T-cell (primary cell): Measurements from ENCODE around the gene PSTPIP1. TPM values are rescaled to one million over a fixed set of nuclear protein-coding genes. Genes with fewer than 3 reads are reported as not detected.

Experiments used
- ATAC-seq, 4 experiments: fragments of 200-7000 bp in 3 of 4; fragments of 150-1000 bp in 1 of 4; cut with Tn5 transposase; replicated peaks in 1 of 4; 1 replicate in 3 of 4; 2 replicates in 1 of 4; pipeline ENCODE4 v1.10.0; 2021; ENCODE audit warnings: moderate library complexity in 3 of 4, mild to moderate bottlenecking in 2 of 4, moderate number of reproducible peaks in 1 of 4
- CTCF ChIA-PET, 2 donors: fragments of 300-600 bp; sonication (Branson Sonifier 250); formaldehyde crosslinking; loops; one replicate each; lab custom pipeline; 2022; ENCODE audit warnings: antibody characterized with exemption in 2 of 2; lab: Charles Lee
- POLR2A ChIA-PET, 2 donors: fragments of 300-600 bp; sonication (Branson Sonifier 250); formaldehyde crosslinking; loops; one replicate each; lab custom pipeline; 2022; ENCODE audit warnings: antibody characterized with exemption in 2 of 2; lab: Charles Lee
- DNase-seq, 35 experiments: peaks; one replicate each; pipeline versions ENCODE4 v3.0.0 to v3.0.0-alpha.2; 2013 to 2023
- H3K27ac ChIP-seq: one replicate; pipeline ENCODE4 v1.5.1; 2013; ENCODE audit warnings: low read length
- H3K27me3 ChIP-seq, 2 experiments: replicated peaks in 1 of 2; 1 replicate in 1 of 2; 2 replicates in 1 of 2; pipeline versions ENCODE4 v1.6.1 to v1.7.0; 2013; ENCODE audit warnings: low read length in 1 of 2, mixed read lengths in 1 of 2; ENCODE audit not compliant: control insufficient read depth in 2 of 2, insufficient read depth in 2 of 2; ENCODE audit errors: extremely low read depth in 1 of 2
- H3K36me3 ChIP-seq, 2 donors: 1 replicate in 1 of 2; 2 replicates in 1 of 2; pipeline versions ENCODE4 v1.6.1 to v1.7.0; 2013; ENCODE audit warnings: low read length in 1 of 2; ENCODE audit not compliant: control insufficient read depth in 2 of 2, insufficient read depth in 1 of 2; ENCODE audit errors: extremely low read depth in 1 of 2
- H3K4me1 ChIP-seq, 2 experiments: 1 replicate in 1 of 2; 2 replicates in 1 of 2; pipeline versions ENCODE4 v1.6.1 to v1.7.0; 2013; ENCODE audit warnings: low read length in 2 of 2, mixed read lengths in 1 of 2; ENCODE audit not compliant: insufficient read depth in 2 of 2, control insufficient read depth in 1 of 2; ENCODE audit errors: extremely low read depth in 1 of 2
- H3K4me3 ChIP-seq, 2 donors: 1 replicate in 1 of 2; 2 replicates in 1 of 2; pipeline versions ENCODE4 v1.5.1 to v1.7.0; 2013; ENCODE audit warnings: mild to moderate bottlenecking in 2 of 2, low read length in 1 of 2, moderate library complexity in 1 of 2; ENCODE audit not compliant: control insufficient read depth in 1 of 2; ENCODE audit errors: extremely low read depth in 1 of 2
- H3K9me3 ChIP-seq: 2 replicates; pipeline ENCODE4 v1.7.0; 2013
- H3K27ac Mint-ChIP-seq, 2 donors: one replicate each; pipeline ENCODE4 v1.8.0; 2020 to 2021; ENCODE audit warnings: mild to moderate bottlenecking in 2 of 2, mixed read lengths in 2 of 2
- H3K27me3 Mint-ChIP-seq, 2 donors: one replicate each; pipeline ENCODE4 v1.8.0; 2021 to 2022; ENCODE audit warnings: mixed read lengths in 2 of 2
- H3K36me3 Mint-ChIP-seq: one replicate; pipeline ENCODE4 v1.8.0; 2021; ENCODE audit warnings: mixed read lengths
- H3K4me1 Mint-ChIP-seq, 3 donors: one replicate each; pipeline ENCODE4 v1.8.0; 2020 to 2022; ENCODE audit warnings: mixed read lengths in 3 of 3, mild to moderate bottlenecking in 1 of 3
- H3K4me3 Mint-ChIP-seq, 3 donors: one replicate each; pipeline ENCODE4 v1.8.0; 2020 to 2022; ENCODE audit warnings: mild to moderate bottlenecking in 3 of 3, mixed read lengths in 3 of 3, moderate library complexity in 3 of 3
- H3K9me3 Mint-ChIP-seq, 3 donors: one replicate each; pipeline ENCODE4 v1.8.0; 2020 to 2022; ENCODE audit warnings: mixed read lengths in 3 of 3
- WGBS: methylation state at CpG from one replicate; pipeline ENCODE4 v1.1.5; 2013; ENCODE audit warnings: missing lambda C conversion rate; ENCODE audit not compliant: insufficient coverage; 5-methylcytosine and 5-hydroxymethylcytosine counted together
- total RNA-seq, 35 experiments: library from RNA in 6 of 35; stranded (reverse) in 6 of 35; fragments of 120-200 nt in 1 of 35; gene quantifications; one replicate each; pipeline versions ENCODE4 v1.2.1 to v1.2.4 and lab custom pipeline; 2013 to 2026

Gene PSTPIP1
- total RNA-seq, 5 donors from 2014 or later (not counting 1 experiment from before 2014, with no cell fraction given), result 110 to 231 (median 180) TPM

DNA sequence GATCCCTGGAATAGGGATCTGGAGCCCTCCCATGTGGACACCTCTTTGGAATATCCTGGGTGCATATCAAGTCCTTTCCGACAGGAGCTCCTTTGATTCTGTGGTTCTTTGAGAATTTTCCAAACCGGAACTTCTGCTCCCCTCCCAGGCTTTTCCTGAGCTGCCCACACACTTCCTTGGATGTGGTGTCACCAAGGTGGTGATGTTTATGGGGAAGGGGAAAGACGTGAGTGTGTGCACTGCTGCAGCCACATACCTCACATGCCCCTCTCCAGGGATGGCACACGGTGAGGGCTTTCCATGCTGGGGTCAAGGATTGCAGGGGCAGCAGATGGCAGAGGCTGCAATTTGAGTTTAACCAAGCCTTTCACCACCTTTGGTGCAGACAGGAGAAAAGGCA, 27.9 kb upstream of the PSTPIP1 start:
- H3K4me1 Mint-ChIP-seq, result peaks cover 0 to 4% (median 0%) of the 10 kb centered on the region in 3 donors
- no peak overlapping the region for H3K27ac ChIP-seq
- ATAC-seq (no peak), DNase-seq (no peak)
- no peak overlapping the region for H3K4me3 Mint-ChIP-seq
- H3K36me3 ChIP-seq, result no peaks in the 10 kb centered on the region
- H3K9me3 Mint-ChIP-seq, result no peaks in the 10 kb centered on the region
- no peaks in the 10 kb centered on the region for H3K9me3 ChIP-seq
- no peak overlapping the region for H3K4me3 ChIP-seq
- ChIA-PET CTCF (no interaction called here), POLR2A (interaction anchor here in 1 of 2 donors (0.6 kb wide), 1 partner anchor 1613 kb away, joined by 4 read pairs; no protein-coding TSS in a partner anchor)
- no peak overlapping the region for H3K27ac Mint-ChIP-seq
- no peaks in the 10 kb centered on the region for H3K4me1 ChIP-seq
- H3K27me3 ChIP-seq, result peaks cover 0 to 13% of the 10 kb centered on the region in 2 experiments
- H3K27me3 Mint-ChIP-seq, result peaks cover 10 to 16% of the 10 kb centered on the region in 2 donors
- H3K36me3 Mint-ChIP-seq, result no peaks in the 10 kb centered on the region
- no CpG with 5 or more reads among the region's 4 CpGs for WGBS

DNA sequence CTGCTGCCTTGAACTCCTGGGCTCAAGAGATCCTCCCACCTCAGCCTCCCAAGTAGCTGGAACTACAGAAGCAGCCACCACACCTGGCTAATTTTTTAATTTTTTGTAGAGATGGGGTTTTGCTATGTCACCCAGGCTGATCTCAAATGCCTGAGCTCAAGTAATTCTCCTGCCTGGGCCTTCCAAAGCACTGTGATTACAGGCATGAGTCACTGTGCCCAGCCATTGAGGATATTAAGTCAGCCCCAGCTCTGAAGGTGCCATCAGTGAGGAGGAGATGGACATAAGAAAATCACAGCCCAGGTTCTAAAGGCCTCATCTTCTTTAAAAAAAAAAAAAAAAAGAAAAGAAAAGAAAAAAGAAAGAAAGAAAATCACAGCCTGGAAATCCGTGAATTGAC, 26.6 kb upstream of the PSTPIP1 start:
- peaks cover 6 to 8% of the 10 kb centered on the region in 2 donors for H3K27me3 Mint-ChIP-seq
- H3K9me3 Mint-ChIP-seq, result no peaks in the 10 kb centered on the region
- WGBS, result 100% methylated on average over 1 of the region's 1 CpG
- H3K36me3 Mint-ChIP-seq, result no peaks in the 10 kb centered on the region
- peaks cover 0 to 4% (median under 1%) of the 10 kb centered on the region in 3 donors for H3K4me1 Mint-ChIP-seq
- Histone ChIP-seq H3K4me1 (no peaks in the 10 kb centered on the region), H3K4me3 (no peak overlapping the region), H3K9me3 (no peaks in the 10 kb centered on the region), H3K36me3 (no peaks in the 10 kb centered on the region), H3K27me3 (peaks cover 0 to 13% of the 10 kb centered on the region in 2 experiments), H3K27ac (no peak overlapping the region)
- ATAC-seq (no peak), DNase-seq (no peak)
- no peak overlapping the region for H3K27ac Mint-ChIP-seq
- ChIA-PET CTCF (interaction anchor here in 1 of 2 donors (0.7 kb wide), 1 partner anchor 340 kb away, joined by 5 read pairs; no protein-coding TSS in a partner anchor), POLR2A (interaction anchor here in 1 of 2 donors (0.6 to 0.7 kb wide), 2 partner anchors 49 to 441 kb away, joined by 5 to 11 read pairs; no protein-coding TSS in a partner anchor)
- H3K4me3 Mint-ChIP-seq, result no peak overlapping the region

DNA sequence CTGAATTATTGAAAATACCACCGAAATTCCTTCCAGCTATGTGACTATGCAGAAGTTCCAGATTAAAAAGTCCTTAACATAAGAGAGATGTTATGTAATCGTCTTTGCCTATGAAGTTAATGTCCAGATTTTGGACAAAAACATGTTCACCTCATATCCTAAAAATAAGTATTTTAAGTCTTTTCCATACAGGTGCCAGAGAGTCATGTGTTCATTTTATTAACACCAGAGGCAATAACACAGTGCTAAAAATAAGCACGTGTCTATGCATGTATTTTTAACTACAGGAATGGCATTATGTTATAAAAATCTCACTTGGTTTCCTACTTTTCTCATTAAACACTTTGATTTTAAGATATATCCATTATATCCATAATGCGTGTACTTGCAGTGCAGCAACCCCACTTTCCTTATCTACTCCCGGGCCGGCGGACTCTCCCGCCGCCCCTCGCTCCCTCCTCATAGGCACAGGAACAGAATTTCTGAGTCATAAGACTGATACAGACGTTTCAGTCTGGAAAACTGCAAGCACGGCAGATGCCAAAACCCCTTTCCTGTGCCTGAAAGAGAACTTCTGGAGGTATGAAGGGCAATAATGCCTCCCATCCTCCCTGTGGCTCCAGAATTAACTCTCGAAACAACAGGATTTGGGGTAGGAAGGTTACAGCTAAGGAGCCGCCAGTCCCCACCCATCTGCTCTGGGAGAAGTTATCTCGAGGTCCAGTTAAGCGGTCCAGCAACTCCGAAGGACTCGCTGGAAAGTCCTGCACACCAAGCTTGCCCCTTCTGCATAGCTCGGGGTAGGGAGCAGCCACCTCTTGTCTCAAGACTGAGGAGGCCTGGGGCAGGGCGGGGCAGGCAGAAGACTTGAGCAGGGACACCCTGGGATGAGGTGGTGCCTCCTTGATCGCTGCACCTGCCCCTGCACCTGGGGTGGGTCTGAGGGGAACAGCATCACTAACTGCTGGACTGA, 22.3 kb upstream of the PSTPIP1 start:
- H3K27me3 ChIP-seq, result no peaks in the 10 kb centered on the region
- 86% methylated on average over 9 of the region's 21 CpGs for WGBS
- H3K27me3 Mint-ChIP-seq, result no peaks in the 10 kb centered on the region
- H3K4me1 Mint-ChIP-seq, result peaks cover 6 to 18% (median 11%) of the 10 kb centered on the region in 3 donors
- H3K27ac ChIP-seq, result no peak overlapping the region
- ATAC-seq (peak in 2 of 4 experiments; percentile 12 to 43), DNase-seq (no peak)
- POLR2A ChIA-PET, result no interaction called here
- no peak overlapping the region for H3K27ac Mint-ChIP-seq
- no peaks in the 10 kb centered on the region for H3K36me3 Mint-ChIP-seq
- no peaks in the 10 kb centered on the region for H3K36me3 ChIP-seq
- no peak overlapping the region for H3K4me3 Mint-ChIP-seq
- CTCF ChIA-PET, result interaction anchor here (0.6 to 1.4 kb wide), 9 partner anchors 14 to 571 kb away, joined by 3 to 7 read pairs (median 3); no protein-coding TSS in a partner anchor
- no peaks in the 10 kb centered on the region for H3K9me3 Mint-ChIP-seq
- no peak overlapping the region for H3K4me3 ChIP-seq
- peaks cover 0 to 5% of the 10 kb centered on the region in 2 experiments for H3K4me1 ChIP-seq
- H3K9me3 ChIP-seq, result no peaks in the 10 kb centered on the region

- Mint-ChIP-seq H3K4me1 (peaks cover 6 to 18% (median 14%) of the 10 kb centered on the region in 3 donors), H3K9me3 (no peaks in the 10 kb centered on the region), H3K27me3 (no peaks in the 10 kb centered on the region), H3K4me3 (no peak overlapping the region), H3K36me3 (no peaks in the 10 kb centered on the region), H3K27ac (no peak overlapping the region)
- POLR2A ChIA-PET, result no interaction called here
- Histone ChIP-seq H3K36me3 (no peaks in the 10 kb centered on the region), H3K27me3 (no peaks in the 10 kb centered on the region), H3K4me1 (peaks cover 0 to 5% of the 10 kb centered on the region in 2 experiments), H3K27ac (no peak overlapping the region), H3K4me3 (no peak overlapping the region), H3K9me3 (no peaks in the 10 kb centered on the region)
- no CpG with 5 or more reads among the region's 4 CpGs for WGBS
- CTCF ChIA-PET, result interaction anchor here (0.6 to 1.4 kb wide), 9 partner anchors 13 to 570 kb away, joined by 3 to 7 read pairs (median 3); no protein-coding TSS in a partner anchor
- ATAC-seq (peak; percentile 62 to 81 (median 73)), DNase-seq (peak; percentile 27 to 83 (median 58))
These were observed 21.6 kb upstream of the PSTPIP1 start for GRCh38 chr15:76973362-76973743.

DNA sequence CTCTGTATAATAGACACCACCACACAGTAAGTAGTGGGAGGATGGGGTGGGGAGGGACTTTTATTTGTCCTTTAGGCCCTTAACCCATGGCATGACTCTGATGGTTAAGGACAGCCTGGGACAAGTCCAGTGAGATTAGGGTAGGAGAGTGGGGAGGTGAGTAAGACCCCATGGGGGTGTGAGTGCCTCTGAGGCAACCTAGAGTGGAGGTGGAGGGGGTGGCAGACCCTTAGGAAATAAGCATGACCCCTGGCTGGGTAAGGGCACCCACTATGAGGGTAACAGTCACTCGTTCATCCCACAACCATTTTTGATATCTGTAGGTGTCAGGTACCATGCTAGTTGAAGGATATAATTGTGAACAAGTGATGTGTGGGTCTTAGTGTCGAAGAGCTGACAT, 21.0 kb upstream of the PSTPIP1 start:
- H3K27me3 ChIP-seq, result no peaks in the 10 kb centered on the region
- H3K9me3 Mint-ChIP-seq, result no peaks in the 10 kb centered on the region
- H3K4me3 Mint-ChIP-seq, result no peak overlapping the region
- H3K36me3 Mint-ChIP-seq, result no peaks in the 10 kb centered on the region
- no peaks in the 10 kb centered on the region for H3K27me3 Mint-ChIP-seq
- H3K36me3 ChIP-seq, result no peaks in the 10 kb centered on the region
- peaks cover 0 to 5% of the 10 kb centered on the region in 2 experiments for H3K4me1 ChIP-seq
- WGBS, result 100% methylated on average over 1 of the region's 2 CpGs
- ChIA-PET POLR2A (no interaction called here), CTCF (interaction anchor here (0.6 to 1.4 kb wide), 10 partner anchors 13 to 569 kb away, joined by 3 to 7 read pairs (median 3); no protein-coding TSS in a partner anchor)
- H3K9me3 ChIP-seq, result no peaks in the 10 kb centered on the region
- no peak for DNase-seq
- H3K27ac ChIP-seq, result no peak overlapping the region
- ATAC-seq, result no peak
- H3K4me3 ChIP-seq, result no peak overlapping the region
- H3K4me1 Mint-ChIP-seq, result peaks cover 6 to 18% (median 14%) of the 10 kb centered on the region in 3 donors
- H3K27ac Mint-ChIP-seq, result no peak overlapping the region

GRCh38 chr15:76974456-76975036, 20.4 kb upstream of the PSTPIP1 start:
- Histone ChIP-seq H3K36me3 (no peaks in the 10 kb centered on the region), H3K4me1 (peaks cover 0 to 5% of the 10 kb centered on the region in 2 experiments), H3K4me3 (no peak overlapping the region), H3K27ac (no peak overlapping the region), H3K9me3 (no peaks in the 10 kb centered on the region), H3K27me3 (peaks cover 0 to 2% of the 10 kb centered on the region in 2 experiments)
- ATAC-seq, result peak in 1 of 4 experiments; percentile 41
- DNase-seq, result no peak
- no peaks in the 10 kb centered on the region for H3K27me3 Mint-ChIP-seq
- peaks cover 6 to 18% (median 14%) of the 10 kb centered on the region in 3 donors for H3K4me1 Mint-ChIP-seq
- H3K27ac Mint-ChIP-seq, result no peak overlapping the region
- no peak overlapping the region for H3K4me3 Mint-ChIP-seq
- ChIA-PET CTCF (interaction anchor here (0.8 to 1.4 kb wide), 3 partner anchors 45 to 569 kb away, joined by 3 to 5 read pairs (median 3); no protein-coding TSS in a partner anchor), POLR2A (no interaction called here)
- WGBS, result 92% methylated on average over 1 of the region's 4 CpGs
- H3K36me3 Mint-ChIP-seq, result no peaks in the 10 kb centered on the region
- no peaks in the 10 kb centered on the region for H3K9me3 Mint-ChIP-seq
